RPMI7951 (cell line): ENCODE measurements around the gene RDH13. TPM values are rescaled to one million over a fixed set of nuclear protein-coding genes. Genes with fewer than 3 reads are reported as not detected.
"Not testable (repeated sequence)": the region's sequence is repeated elsewhere in the genome, so short reads cannot be mapped to it uniquely, and the experiment has no call there.

ENCODE experiments used
- DNase-seq: peaks from one replicate; pipeline ENCODE4 v3.0.0-alpha.2; 2012; ENCODE audit warnings: low read depth
- total RNA-seq: library from RNA; depleted of rRNA; stranded (reverse); fragments of >200 nt; shearing (Covaris generic); gene quantifications from 2 replicates; pipeline ENCODE4 v1.2.3, GENCODE V29; 2014; rRNA removed

The RDH13 gene
- total RNA-seq: 5.2 and 7.3 TPM in 2 replicates

GRCh38 chr19:55062735-55063491 lies at the start of gene RDH13:
RDH13 (minus strand) TSS chr19:55063148; CDS start chr19:55063032, 116 bp downstream.
- peak; percentile 94 for DNase-seq

- DNase-seq: no peak
Measured at GRCh38 chr19:55112246-55112776, 49.4 kb upstream of the RDH13 start.

- DNase-seq: no peak
Measured at GRCh38 chr19:55111238-55111831, 48.4 kb upstream of the RDH13 start.

- DNase-seq: no peak
Measured at GRCh38 chr19:55109527-55110291, 46.8 kb upstream of the RDH13 start.

- DNase-seq: not testable (repeated sequence)
Measured at GRCh38 chr19:55107252-55107651, 44.3 kb upstream of the RDH13 start.

- DNase-seq: no peak
Measured at GRCh38 chr19:55106591-55106990, 43.6 kb upstream of the RDH13 start.

- DNase-seq: no peak
Measured at GRCh38 chr19:55105237-55105636, 42.3 kb upstream of the RDH13 start.

GRCh38 chr19:55103190-55103589 lies 40.2 kb upstream of the RDH13 start:
- no peak for DNase-seq

- DNase-seq: no peak
Measured at GRCh38 chr19:55101261-55101660, 38.3 kb upstream of the RDH13 start.

- DNase-seq: no peak
Measured at GRCh38 chr19:55099557-55100506, 36.9 kb upstream of the RDH13 start.

- DNase-seq: no peak
Measured at GRCh38 chr19:55098716-55099556, 36.0 kb upstream of the RDH13 start.

GRCh38 chr19:55097864-55098715 lies 35.1 kb upstream of the RDH13 start:
- DNase-seq: no peak

GRCh38 chr19:55096061-55096701 lies 33.2 kb upstream of the RDH13 start:
- no peak for DNase-seq

GRCh38 chr19:55095260-55096060 lies 32.5 kb upstream of the RDH13 start:
- no peak for DNase-seq

GRCh38 chr19:55094456-55095259 lies 31.7 kb upstream of the RDH13 start:
- no peak for DNase-seq

- DNase-seq: no peak
Measured at GRCh38 chr19:55092423-55093318, 29.7 kb upstream of the RDH13 start.
